Neural crest cell (in vitro differentiated cells): ENCODE results near the gene GFPT2. TPM values are rescaled to one million over a fixed set of nuclear protein-coding genes. Genes with fewer than 3 reads are reported as not detected.
A peak's percentile ranks its signal among the peaks of the same experiment; 100 is the strongest.

Source experiments
- DNase-seq: peaks from one replicate; pipeline ENCODE4 v3.0.0; 2021; ENCODE audit warnings: low read depth, mixed read lengths, low spot score
- H3K27ac Mint-ChIP-seq: one replicate; pipeline ENCODE4 v1.8.0; 2021; ENCODE audit warnings: mild to moderate bottlenecking, mixed read lengths; ENCODE audit not compliant: unreplicated experiment
- H3K27me3 Mint-ChIP-seq: 2 replicates; pipeline ENCODE4 v1.8.0; 2021; ENCODE audit warnings: low read depth, mild to moderate bottlenecking, mixed read lengths
- H3K36me3 Mint-ChIP-seq: 2 replicates; pipeline ENCODE4 v1.8.0; 2021; ENCODE audit warnings: low read depth, mild to moderate bottlenecking, mixed read lengths
- H3K4me1 Mint-ChIP-seq: 2 replicates; pipeline ENCODE4 v1.8.0; 2021; ENCODE audit warnings: mixed read lengths
- H3K4me3 Mint-ChIP-seq: one replicate; pipeline ENCODE4 v1.8.0; 2021; ENCODE audit warnings: mild to moderate bottlenecking, mixed read lengths
- H3K9me3 Mint-ChIP-seq: 2 replicates; pipeline ENCODE4 v1.8.0; 2021; ENCODE audit warnings: mixed read lengths
- total RNA-seq: library from RNA; stranded (reverse); gene quantifications from 2 replicates; pipeline ENCODE4 v1.2.1, GENCODE V29; 2021
- TF ChIP-seq, protein P1 (sequence below): fragments of 200-600 bp; sonication (generic); conservative IDR thresholded peaks from 2 replicates; pipeline ENCODE4 v1.5.0; 2021; ENCODE audit warnings: antibody characterized with exemption, mild to moderate bottlenecking

GFPT2 gene
- total RNA-seq, 1 donor from 2014 or later: 12.5 TPM

DNA sequence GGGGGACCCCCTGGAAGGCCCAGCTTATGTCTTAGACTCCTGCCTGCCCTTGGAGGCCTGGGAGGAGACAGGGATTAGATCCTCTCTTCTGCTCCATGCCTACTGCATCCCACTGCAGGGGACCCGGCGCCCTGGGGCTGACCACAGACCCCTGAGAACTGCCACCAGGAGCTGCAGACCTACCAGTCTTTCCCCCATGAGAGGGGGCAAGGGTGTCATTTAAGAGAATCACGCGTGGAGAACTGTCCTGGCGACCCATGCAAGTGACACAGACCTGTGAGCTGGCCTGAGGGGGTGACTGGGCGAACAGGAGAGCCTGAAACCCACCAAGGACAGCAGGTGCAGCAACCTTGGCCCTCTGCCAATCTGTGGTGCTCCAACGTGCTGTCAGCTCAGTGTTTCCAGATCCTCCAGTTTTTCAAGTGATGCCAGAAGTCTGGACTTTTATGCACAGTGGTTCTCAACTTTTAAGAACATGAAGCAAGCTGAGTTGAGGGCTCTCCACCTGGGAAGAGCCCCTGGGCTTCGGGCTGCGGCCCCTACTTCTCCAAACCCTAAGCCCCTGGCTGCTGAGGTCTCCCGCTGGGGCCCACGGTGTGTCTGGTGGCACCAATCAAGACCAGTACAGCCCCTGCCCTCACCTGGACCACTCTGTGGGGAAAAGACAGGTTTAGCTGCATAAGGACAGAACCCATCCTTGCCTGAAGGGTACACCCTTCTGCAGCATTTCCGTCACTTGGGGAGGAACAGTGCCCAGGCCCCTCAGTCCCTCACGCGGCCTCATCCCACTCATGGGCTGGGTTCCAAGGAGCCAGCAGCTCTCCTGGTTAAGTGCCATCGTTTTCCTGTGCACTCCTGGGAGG is 18.2 kb downstream of the GFPT2 start:
- TF ChIP-seq, protein P1, sequence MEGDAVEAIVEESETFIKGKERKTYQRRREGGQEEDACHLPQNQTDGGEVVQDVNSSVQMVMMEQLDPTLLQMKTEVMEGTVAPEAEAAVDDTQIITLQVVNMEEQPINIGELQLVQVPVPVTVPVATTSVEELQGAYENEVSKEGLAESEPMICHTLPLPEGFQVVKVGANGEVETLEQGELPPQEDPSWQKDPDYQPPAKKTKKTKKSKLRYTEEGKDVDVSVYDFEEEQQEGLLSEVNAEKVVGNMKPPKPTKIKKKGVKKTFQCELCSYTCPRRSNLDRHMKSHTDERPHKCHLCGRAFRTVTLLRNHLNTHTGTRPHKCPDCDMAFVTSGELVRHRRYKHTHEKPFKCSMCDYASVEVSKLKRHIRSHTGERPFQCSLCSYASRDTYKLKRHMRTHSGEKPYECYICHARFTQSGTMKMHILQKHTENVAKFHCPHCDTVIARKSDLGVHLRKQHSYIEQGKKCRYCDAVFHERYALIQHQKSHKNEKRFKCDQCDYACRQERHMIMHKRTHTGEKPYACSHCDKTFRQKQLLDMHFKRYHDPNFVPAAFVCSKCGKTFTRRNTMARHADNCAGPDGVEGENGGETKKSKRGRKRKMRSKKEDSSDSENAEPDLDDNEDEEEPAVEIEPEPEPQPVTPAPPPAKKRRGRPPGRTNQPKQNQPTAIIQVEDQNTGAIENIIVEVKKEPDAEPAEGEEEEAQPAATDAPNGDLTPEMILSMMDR: no peak
- peaks cover 8% of the 10 kb centered on the region for H3K36me3 Mint-ChIP-seq
- peaks cover 5% of the 10 kb centered on the region for H3K4me1 Mint-ChIP-seq
- no peak for DNase-seq
- H3K27me3 Mint-ChIP-seq: no peaks in the 10 kb centered on the region
- no peaks in the 10 kb centered on the region for H3K9me3 Mint-ChIP-seq
- no peak overlapping the region for H3K4me3 Mint-ChIP-seq
- no peak overlapping the region for H3K27ac Mint-ChIP-seq

- no peak for DNase-seq
- no peak overlapping the region for H3K27ac Mint-ChIP-seq
- H3K9me3 Mint-ChIP-seq: no peaks in the 10 kb centered on the region
- H3K4me1 Mint-ChIP-seq: peaks cover 5% of the 10 kb centered on the region
- TF ChIP-seq, protein P1: no peak
- peaks cover 10% of the 10 kb centered on the region for H3K36me3 Mint-ChIP-seq
- H3K27me3 Mint-ChIP-seq: no peaks in the 10 kb centered on the region
- no peak overlapping the region for H3K4me3 Mint-ChIP-seq
Measured at GRCh38 chr5:180334176-180334575, 19.0 kb downstream of the GFPT2 start.

- Mint-ChIP-seq H3K9me3 (no peaks in the 10 kb centered on the region), H3K36me3 (peaks cover 10% of the 10 kb centered on the region), H3K27me3 (no peaks in the 10 kb centered on the region), H3K4me3 (no peak overlapping the region), H3K27ac (no peak overlapping the region), H3K4me1 (peaks cover 5% of the 10 kb centered on the region)
- TF ChIP-seq, protein P1: no peak
- DNase-seq: no peak
Measured at GRCh38 chr5:180333661-180334060, 19.5 kb downstream of the GFPT2 start.

DNA sequence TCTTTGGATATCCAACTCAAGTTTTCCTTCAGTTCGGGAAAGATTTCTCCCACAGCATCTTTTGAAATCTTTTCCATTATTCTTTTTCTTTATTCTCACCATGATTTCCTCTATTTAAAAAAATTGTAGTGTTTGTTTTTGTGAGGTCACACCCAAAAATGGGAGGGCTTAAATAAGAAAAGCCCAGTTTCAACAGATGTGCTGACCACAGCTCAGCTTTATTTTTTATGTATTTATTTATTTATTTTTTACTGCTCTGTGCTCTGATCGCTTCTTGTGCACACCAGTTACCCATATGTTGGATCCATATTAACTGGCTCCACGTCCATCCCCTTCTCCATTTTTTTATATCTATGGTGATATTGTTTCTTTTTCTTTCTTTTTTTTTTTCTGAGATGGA is 20.3 kb downstream of the GFPT2 start:
- DNase-seq: no peak
- H3K9me3 Mint-ChIP-seq: no peaks in the 10 kb centered on the region
- no peaks in the 10 kb centered on the region for H3K27me3 Mint-ChIP-seq
- peaks cover 10% of the 10 kb centered on the region for H3K36me3 Mint-ChIP-seq
- peaks cover 5% of the 10 kb centered on the region for H3K4me1 Mint-ChIP-seq
- no peak overlapping the region for H3K27ac Mint-ChIP-seq
- H3K4me3 Mint-ChIP-seq: no peak overlapping the region
- TF ChIP-seq, protein P1: no peak

GRCh38 chr5:180332051-180332517 is 21.1 kb downstream of the GFPT2 start:
- H3K4me3 Mint-ChIP-seq: no peak overlapping the region
- H3K36me3 Mint-ChIP-seq: peaks cover 10% of the 10 kb centered on the region
- H3K4me1 Mint-ChIP-seq: peaks cover 5% of the 10 kb centered on the region
- no peaks in the 10 kb centered on the region for H3K9me3 Mint-ChIP-seq
- H3K27me3 Mint-ChIP-seq: no peaks in the 10 kb centered on the region
- TF ChIP-seq, protein P1: peak; percentile 43
- no peak for DNase-seq
- H3K27ac Mint-ChIP-seq: no peak overlapping the region
